CD4-positive, alpha-beta T cell treated with Interleukin-21 for 1 hour (primary cell): ENCODE results near the gene PLA2G4F.

ENCODE experiments used
- DNase-seq: peaks from one replicate; pipeline ENCODE4 v3.0.0-alpha.2; 2020

The PLA2G4F gene

DNA sequence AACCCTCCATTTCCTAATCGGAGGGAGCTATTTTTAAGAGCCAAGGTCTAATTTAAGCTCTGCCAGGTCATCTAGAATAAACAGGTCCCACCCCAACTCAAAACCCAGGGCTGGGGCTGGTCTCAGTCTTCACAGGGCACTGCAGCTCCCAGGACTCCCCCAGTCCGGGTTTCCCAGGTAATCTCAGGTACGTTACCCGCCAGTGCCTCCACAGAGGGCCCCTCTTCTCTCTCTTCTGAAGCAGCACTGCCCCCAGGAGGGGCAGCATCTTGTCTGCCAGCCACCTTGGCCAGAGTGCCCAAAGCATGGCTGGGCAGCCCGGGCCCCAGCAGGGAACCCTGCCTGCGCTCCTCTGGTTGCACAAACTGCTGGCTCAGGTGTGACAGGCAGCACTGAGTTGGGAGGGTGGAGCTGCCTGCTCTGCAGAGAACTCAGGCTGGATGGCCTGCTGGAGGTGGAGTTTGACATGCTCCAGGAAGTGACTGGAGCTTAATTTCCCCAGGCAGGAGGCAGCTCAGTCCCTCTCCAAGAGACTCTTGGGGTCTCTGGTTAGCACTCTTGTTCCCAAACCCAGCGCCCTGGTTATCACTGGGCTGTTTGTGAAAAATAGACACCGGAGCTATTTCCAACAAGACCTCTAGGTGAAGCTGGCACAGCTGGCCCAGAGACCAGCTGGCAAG, at the start of gene PLA2G4F:
Gene PLA2G4F (minus strand): TSS at position 394 of the 680 bp plus-strand sequence. CDS start 87 bp downstream, at position 307.
- no peak for DNase-seq

GRCh38 chr15:42203891-42204290, 47.5 kb upstream of the PLA2G4F start:
- DNase-seq: no peak

DNA sequence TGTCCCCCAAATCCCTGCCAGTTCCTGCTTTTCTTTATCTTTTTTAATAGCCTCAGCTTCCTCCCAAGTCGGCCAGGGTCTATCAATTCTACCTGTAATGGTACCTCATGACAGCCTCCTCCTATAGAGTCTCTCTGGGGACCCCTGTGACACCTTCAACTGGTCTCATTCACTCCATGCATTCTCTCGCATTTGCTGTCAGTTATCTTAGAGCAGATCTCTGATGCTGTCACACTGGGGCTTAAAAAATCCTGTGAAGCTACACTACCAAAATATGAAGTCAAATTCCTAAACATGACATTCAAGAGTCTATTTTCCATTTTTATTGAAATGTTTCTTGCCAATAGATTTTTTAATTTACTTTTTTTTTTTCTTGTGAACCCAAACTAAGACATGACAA, 46.2 kb upstream of the PLA2G4F start:
- DNase-seq: no peak

GRCh38 chr15:42201801-42202200, 45.4 kb upstream of the PLA2G4F start:
- no peak for DNase-seq

- DNase-seq: no peak
These were observed 42.7 kb upstream of the PLA2G4F start for GRCh38 chr15:42199126-42199525.

GRCh38 chr15:42198516-42198915, 42.1 kb upstream of the PLA2G4F start:
- DNase-seq: no peak

GRCh38 chr15:42194513-42194912, 38.1 kb upstream of the PLA2G4F start:
- no peak for DNase-seq

DNA sequence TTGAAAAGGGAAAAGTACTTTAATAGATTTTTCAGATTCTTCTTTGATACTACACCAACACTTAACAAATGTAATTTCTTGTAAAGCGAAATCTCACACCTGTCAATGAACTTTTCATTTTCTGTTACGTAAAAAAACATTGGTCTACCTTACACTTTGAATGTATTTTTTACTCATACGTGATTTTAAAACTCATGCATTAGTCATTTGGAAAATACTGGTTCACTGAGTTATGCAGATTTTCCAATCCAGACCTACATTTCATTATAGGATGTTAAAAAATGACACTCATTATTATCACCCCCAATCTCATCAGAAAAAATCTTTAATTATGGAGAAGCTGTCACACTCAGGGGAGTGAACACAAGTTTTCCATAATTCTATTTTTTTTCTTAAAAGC, 36.9 kb upstream of the PLA2G4F start:
- DNase-seq: no peak

GRCh38 chr15:42191610-42192346, 35.3 kb upstream of the PLA2G4F start:
- DNase-seq: no peak

- DNase-seq: no peak
These were observed 33.9 kb upstream of the PLA2G4F start for GRCh38 chr15:42190370-42190769.

- DNase-seq: no peak
These were observed 29.4 kb upstream of the PLA2G4F start for GRCh38 chr15:42185801-42186200.

DNA sequence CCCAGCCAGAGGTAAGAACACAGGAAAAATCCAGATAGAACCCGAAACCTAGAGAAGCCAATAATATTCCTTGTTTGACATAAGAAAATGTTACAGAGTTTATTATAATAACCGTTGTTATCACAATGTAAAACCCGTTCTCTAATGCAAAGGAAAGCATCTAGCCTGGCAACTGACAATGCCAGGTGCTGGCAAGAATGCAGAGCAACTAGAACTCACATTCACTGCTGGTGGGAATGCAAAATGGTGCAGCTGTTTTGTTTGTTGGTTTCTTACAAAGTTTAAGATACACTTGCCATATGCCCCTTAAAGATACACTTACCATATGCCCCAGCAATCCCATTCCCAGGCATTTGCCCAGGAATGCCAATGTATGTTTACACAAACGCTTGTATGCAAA, 28.3 kb upstream of the PLA2G4F start:
- no peak for DNase-seq

DNA sequence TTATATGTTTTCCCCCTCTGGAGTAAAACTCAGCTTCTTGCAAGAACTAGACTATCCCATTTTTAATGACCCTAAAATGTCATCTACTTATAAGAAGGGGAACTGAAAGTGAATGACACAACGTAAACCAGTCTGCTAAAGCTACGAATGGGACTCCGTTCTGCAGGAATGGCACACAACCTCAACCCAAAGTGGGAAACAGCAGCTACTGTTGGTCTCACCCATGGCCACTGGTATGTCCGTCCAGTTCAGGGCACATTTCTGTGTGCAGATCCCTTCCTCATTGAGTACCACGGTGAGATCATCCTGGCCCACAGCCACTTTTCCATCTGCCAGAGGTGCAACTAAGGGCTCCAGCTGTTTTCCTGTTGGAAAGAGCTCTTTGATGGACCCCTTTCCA, 27.9 kb upstream of the PLA2G4F start:
- DNase-seq: no peak

- DNase-seq: no peak
These were observed 26.5 kb upstream of the PLA2G4F start for GRCh38 chr15:42182961-42183360.

GRCh38 chr15:42182328-42182886, 26.0 kb upstream of the PLA2G4F start:
- no peak for DNase-seq

DNA sequence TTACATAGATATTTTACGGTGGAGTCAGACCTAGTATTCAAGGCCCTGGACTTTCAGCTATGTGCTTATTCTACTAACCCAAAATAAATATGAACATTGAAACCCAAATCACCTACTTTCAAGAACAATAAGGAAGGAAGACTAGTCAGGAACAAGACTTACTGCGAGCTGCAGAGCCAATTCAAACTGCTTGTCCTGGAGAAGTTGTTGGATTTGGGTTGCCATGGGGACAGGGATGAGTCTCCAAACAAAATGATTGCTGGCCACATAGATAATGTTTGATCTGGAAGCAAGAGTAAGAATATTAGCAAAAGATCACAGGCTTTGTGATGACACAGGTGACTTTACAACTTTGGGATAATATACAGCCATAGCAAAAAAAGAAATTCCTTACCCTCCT, 21.6 kb upstream of the PLA2G4F start:
- DNase-seq: no peak

DNA sequence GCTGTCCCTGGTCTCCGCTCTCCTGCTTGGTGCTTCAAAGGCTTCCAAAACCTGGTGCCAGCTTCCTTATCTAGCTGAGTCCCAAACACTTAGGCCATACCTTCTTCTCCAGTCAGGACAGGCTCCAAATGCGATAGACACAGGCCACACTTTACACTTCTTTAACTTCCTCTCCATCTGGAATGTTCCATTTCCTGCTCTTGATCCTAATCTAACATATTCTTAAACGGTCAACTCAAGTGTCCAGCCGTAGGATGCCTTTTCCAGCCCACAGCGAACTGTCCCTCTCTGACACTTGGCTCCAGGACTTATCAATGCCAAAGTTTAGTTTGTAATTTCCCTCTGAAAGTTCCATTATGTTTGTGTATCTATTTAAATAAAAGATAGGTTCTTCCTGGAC, 19.2 kb upstream of the PLA2G4F start:
- DNase-seq: no peak

DNA sequence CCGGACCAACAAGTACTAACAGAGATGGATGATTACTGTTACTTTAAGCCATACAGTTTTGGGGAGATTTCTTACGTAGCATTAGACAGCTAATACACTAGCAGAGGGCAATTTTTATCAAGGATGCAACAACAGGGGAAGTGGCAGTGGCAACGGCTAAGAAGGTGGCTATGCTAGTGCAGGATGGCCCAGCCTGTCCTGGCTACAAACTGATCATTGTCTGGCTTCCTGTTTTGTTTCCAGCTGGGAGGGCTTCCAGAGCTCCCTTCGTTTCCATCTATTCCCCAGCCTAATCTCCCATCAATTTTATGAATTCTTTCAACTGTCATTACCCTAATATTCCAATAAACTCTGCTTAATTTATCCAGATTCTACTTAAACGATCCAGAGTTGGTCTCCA, 16.0 kb upstream of the PLA2G4F start:
- DNase-seq: no peak

- no peak for DNase-seq
These were observed 15.4 kb upstream of the PLA2G4F start for GRCh38 chr15:42171795-42172194.

GRCh38 chr15:42171122-42171521, 14.7 kb upstream of the PLA2G4F start:
- no peak for DNase-seq

DNA sequence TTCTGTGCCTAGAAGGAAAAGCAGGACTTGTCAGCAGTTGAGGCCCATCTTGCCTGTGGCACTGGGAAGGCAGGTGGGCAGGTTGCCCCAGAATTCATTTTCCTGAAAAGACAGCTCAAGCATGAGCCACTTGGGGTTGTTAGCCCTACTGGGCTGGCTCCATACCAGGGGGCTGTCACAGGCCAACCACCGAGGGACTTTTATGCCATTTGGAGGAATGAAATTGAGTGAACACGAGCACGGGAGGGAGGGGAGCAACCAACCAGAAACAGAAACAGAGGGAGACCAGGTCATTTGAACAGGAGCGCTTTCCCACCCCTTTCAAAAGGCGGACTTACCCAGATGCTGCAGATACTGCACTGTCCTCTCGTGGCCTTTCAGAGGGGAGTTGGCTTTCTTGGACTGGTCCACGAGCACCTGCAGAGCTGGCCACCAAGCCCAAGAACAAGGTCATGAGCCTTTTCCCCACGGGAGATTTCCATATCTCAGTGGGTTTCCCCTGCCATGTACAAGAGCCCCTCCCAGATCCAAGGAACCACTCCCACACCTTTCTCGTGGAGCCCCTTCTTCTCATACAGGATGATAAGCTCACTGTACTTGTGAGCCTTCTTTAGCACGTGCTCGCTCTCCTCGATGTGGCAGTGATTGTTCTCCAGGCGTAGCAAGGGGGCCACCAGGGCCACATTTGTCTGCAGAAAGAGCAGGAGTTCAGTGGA, 9.9 kb upstream of the PLA2G4F start:
- DNase-seq: no peak

GRCh38 chr15:42165106-42165505, 8.7 kb upstream of the PLA2G4F start:
- DNase-seq: no peak

- no peak for DNase-seq
These were observed 7.6 kb upstream of the PLA2G4F start for GRCh38 chr15:42163947-42164550.
